Measurements from ENCODE around the gene NLN. TPM values are rescaled to one million over a fixed set of nuclear protein-coding genes. Genes with fewer than 3 reads are reported as not detected.
"Not testable (repeated sequence)": the region's sequence is repeated elsewhere in the genome, so short reads cannot be mapped to it uniquely, and the experiment has no call there.

Gene NLN
- total RNA-seq, 1 donor from 2014 or later = 17.2 TPM

DNA sequence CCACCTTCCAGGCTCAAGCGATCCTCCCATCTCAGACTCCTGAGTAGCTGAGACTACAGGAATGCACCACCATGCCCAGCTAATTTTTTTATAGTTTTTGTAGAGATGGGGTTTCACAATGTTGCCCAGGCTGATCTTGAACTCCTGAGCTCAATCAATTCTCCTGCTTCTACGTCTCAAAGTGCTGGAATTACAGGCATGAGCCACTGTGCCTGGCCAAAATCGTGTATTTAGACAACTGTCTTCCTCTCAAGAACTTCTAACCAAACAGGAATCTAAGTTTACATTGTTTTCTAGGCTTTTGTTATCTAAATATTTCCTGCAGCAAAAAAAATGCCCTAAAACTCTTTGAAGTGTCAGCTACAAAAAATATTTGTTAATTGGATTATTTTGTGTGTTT is 78.8 kb downstream of the NLN start:
- intact Hi-C loops (cut with DNase I) = no loop called here
- DNase-seq (ENCODE audit: low spot score) = no peak

GRCh38 chr5:65801352-65801783 is 79.4 kb downstream of the NLN start:
- DNase-seq (ENCODE audit: low spot score) = no peak
- intact Hi-C loops (cut with DNase I) = no loop called here

DNA sequence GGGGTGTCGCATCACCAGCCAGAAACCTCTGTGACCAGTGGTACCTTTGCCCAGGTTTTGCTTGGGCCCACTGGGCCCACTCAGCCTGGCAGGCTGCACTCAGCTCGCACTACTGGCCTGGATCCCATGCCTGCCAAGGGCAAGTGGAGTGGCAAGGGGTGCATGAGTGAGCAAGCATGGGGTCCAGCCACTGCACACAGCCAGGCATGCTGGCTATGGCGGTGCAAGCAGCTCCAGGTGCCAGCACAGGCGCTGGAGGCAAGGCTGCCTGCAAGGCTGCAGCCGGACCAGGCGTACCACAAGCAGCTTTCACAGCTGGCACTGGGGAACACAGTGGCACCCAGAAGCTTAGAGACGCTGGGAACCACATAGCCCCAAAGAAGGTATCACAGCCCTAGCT is 80.1 kb downstream of the NLN start:
- intact Hi-C loops (cut with DNase I) = no loop called here
- no peak for DNase-seq (ENCODE audit: low spot score)

GRCh38 chr5:65802820-65803219 is 80.8 kb downstream of the NLN start:
- DNase-seq (ENCODE audit: low spot score) = no peak
- intact Hi-C loops (cut with DNase I) = no loop called here

GRCh38 chr5:65803699-65804391 is 81.8 kb downstream of the NLN start:
- DNase-seq (ENCODE audit: low spot score) = no peak
- intact Hi-C loops (cut with DNase I) = no loop called here

- intact Hi-C loops (cut with DNase I) = no loop called here
- DNase-seq (ENCODE audit: low spot score) = no peak
Observed at GRCh38 chr5:65805089-65805488, 83.1 kb downstream of the NLN start.

- intact Hi-C loops (cut with DNase I); DNase-seq (ENCODE audit: low spot score): not testable (repeated sequence)
Observed at GRCh38 chr5:65807494-65807893, 85.5 kb downstream of the NLN start.

DNA sequence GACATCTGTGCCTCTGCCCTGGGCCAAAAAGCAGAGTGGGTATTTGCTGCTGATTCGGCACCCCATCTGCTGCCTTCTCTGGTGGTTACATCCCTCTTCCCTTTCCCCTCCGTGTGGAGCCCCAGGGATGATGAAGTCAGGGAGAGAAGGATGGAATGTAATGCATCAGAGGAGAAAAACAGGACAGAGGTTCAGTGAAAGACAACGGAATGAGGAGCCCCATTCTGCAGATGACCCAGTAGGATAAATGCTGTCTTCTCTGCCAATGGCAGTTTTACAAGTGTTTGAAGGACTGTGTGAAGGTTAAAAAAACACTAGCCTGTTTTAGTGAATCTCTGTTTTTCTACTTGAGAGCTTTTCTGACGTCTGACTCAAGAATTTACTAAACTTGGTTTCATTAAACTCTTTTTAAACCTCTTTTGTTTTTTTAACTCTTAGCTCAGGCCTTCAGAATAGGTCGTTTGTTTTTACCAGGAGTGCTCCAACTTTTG is 86.3 kb downstream of the NLN start:
- intact Hi-C loops (cut with DNase I) = no loop called here
- DNase-seq (ENCODE audit: low spot score) = no peak

DNA sequence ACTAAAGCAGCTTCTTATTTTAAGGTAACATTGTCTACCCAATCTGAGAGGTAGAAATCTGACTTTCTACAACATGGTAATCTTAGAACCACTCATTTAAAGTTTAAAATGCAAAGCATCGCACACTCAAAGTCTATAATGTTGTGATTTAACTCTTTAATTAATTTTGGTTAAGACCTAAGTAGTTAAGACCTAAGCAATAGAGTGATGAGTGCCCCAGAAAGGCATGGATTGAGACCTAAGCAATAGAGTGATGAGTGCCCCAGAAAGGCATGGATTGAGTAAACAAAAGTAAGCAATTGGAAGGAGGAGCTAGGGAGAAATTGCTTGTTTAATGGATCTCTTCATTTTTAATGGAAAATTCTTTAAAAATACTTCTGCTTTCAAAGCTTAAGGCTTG is 86.8 kb downstream of the NLN start:
- DNase-seq (ENCODE audit: low spot score) = no peak
- intact Hi-C loops (cut with DNase I) = no loop called here

DNA sequence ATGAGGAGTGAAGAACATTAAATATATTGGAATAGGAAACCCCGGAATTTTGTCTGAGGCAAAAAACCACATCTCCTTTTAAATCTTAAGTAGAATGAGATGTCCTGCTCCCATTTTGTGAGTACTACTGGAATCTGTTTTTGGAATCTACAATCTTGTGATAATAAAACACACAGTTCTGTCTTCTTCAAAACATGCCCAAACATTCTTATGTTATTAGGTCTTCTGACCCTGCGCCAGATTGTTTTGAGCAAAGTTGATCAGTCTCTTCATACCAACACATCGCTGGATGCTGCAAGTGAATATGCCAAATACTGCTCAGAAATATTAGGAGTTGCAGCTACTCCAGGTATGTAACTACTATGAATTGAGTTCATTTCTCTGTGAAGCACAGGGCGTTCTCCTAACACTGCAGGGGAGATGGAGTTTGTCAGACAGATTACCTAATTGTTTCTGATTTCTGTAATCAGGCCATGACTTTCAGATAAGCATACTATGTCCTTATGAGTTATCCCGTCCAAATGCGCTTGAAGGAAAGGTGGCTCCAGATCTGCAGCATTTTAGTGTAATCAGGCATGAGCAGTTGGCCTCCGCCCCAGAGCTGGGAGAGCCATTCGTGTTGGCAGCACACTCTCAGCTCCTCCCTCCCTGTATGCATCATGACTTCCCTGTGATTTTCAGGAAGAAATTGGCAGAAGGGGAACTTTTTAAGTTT is 88.0 kb downstream of the NLN start:
- DNase-seq (ENCODE audit: low spot score) = no peak
- intact Hi-C loops (cut with DNase I) = no loop called here

DNA sequence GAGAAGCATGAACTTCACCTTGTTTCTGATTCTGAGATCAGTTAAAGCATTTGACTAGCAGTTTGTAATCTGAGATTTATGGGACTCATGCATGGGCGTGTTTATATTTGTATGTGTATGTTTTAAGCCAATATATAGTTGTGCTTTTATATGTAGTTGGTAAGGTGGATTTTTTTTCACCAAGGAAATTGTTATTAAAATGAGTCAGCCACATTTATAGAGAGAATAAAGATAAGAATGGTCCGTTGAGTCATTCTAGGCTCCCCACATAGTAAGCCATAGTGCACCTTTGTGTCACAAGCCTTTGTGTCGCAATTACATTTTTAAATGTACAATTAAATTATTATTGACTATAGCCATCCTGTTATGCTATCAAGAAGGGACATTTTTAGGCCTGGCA is 89.0 kb downstream of the NLN start:
- DNase-seq (ENCODE audit: low spot score) = no peak
- intact Hi-C loops (cut with DNase I) = no loop called here

DNA sequence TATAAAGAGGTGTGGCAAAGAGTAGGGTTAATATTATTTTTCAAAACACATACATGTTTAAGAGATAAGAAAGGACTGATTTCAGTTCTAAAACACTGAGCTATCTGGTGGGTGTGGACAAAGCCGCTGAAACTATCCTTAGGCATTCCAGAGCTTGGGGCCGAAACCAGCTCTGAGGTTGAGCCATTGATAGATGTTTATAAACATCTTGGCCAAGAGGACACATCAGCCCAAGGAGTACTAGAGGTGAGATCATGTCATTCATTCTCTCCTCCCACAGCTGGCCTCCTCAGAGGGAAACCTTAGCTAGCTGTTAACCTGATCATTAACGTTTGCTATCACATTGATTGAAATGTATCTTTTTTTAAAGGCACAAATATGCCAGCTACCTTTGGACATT is 89.9 kb downstream of the NLN start:
- no peak for DNase-seq (ENCODE audit: low spot score)
- intact Hi-C loops (cut with DNase I) = no loop called here

DNA sequence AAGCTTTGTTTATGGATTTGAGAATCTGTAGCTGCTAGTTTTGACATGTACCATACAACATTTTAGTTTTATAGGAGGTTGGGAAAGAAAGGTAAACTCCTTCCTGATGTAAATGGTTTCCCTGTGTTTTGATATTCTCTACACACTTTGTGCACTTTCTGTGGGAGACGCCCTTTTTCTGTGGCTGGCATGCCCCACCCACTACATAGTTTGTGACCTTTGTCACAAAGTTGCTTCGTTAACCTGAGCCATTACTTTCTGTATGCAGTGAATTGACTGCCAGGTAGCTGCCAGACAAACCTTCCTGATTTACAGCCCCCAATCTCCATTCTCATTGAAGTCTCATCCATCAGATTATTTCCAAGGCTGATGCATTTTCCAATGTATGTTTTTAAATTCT is 90.6 kb downstream of the NLN start:
- intact Hi-C loops (cut with DNase I) = no loop called here
- no peak for DNase-seq (ENCODE audit: low spot score)

DNA sequence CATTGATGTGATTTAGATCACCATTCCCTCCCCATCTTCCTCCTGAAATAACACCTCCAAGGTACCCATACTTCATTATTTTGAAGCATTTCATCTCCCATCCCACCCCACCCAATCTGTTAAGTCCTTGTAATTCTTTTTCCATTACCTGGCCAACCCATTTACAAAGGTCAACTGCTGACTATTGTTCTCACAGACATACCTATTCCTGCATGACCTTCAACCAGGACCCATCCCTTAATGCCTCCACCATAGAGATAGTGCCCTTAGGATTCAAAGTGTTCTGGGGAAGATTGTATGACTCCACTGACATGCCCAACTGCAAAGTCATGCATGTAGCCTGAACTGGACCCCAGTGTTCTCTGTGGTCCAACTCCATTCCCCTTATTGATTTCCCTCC is 91.2 kb downstream of the NLN start:
- DNase-seq (ENCODE audit: low spot score) = no peak
- intact Hi-C loops (cut with DNase I) = no loop called here

DNA sequence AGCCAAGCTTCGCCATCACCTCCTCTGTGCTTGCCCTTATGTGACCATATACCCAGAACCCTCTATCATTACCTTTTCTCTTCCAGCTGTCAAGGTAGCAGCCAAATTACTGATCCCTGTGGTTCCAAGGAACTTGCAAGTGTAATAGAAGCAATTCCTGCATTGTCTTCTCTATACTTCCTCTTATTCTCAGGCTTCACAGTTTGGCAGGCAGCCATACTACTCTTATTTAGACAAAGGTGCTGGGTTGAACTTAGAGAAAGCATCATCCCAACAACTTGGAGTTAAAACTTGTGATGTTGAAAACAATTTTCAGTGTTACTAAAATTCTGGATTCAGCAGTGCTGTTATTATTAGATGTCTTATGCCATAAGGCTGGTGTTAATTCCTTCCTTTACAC is 93.2 kb downstream of the NLN start:
- no peak for DNase-seq (ENCODE audit: low spot score)
- intact Hi-C loops (cut with DNase I) = no loop called here

- intact Hi-C loops (cut with DNase I) = no loop called here
Observed at GRCh38 chr5:65816729-65817128, 94.7 kb downstream of the NLN start.

DNA sequence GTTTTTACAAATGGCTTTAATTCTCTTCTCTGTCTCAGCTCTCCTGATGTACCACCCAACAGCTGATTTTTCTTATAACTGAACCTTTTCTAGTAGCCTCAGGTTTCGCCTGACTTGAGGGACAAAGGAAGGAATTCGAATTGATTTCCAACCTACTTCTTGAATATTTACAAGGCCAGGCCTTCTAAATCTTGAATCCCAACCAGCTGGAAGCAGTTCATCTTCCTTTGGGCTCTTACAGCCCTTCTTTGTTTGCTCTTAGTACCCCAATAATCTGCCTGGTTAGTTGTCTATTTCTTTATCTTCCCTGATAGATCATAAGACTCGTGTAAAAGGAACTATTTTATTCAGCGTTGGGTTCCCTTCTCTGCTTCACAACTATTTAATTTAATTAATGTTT is 95.9 kb downstream of the NLN start:
- intact Hi-C loops (cut with DNase I) = no loop called here
- no peak for DNase-seq (ENCODE audit: low spot score)

More at GRCh38 chr5:65816729-65817128, 94.7 kb downstream of the NLN start:
- DNase-seq (ENCODE audit: low spot score) = no peak

GRCh38 chr5:65818592-65818991 is 96.6 kb downstream of the NLN start:
- intact Hi-C loops (cut with DNase I) = no loop called here

DNA sequence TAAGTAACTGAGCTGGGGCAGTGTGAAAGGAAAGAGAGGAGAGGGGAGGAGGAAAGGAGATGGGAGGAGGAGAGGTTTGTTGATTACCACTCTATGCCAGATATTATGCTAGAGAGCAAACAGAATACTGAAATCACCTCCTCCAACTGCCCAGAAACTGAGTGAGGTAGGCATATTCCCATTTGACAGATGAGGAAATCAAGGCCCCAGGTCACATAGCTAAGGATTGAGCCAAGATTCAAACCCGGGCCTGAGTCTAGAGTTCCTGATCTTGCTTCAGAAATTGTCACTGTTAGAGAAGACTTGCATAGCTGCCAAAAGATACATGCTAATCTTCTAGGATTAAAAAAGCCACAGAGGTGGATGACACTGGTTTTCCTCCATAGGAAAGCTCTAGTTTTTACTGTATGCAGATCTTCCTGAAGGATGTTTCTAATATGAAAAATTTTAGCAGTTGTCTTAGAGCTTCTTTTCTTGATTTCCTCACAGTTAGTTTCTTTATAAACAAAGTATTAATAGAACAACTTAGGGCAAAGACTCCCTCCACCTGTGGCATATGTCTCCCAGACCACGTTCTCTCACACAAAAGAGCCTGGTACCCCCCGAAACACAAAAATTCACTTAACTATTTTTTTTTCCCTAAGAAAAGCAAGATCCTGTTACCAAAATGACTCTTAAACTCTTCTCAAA is 97.4 kb downstream of the NLN start:
- no peak for DNase-seq (ENCODE audit: low spot score)
- intact Hi-C loops (cut with DNase I) = no loop called here

More at GRCh38 chr5:65818592-65818991, 96.6 kb downstream of the NLN start:
- DNase-seq (ENCODE audit: low spot score) = no peak

DNA sequence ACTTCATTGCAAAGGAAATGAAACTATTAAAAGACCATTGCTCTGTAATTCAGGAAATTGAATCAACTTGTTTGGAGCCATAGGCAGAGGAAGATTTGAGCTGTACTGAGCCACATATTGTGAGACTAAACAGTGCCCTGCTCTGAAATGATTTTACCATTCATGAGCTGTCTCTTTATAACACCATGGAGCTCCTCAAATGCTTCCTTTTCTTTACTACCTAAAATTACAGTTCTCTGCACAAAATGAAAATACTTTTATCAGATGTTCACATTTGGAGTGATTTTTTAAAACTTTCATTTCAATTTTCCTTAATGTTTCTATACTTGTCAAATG is 97.9 kb downstream of the NLN start:
- no peak for DNase-seq (ENCODE audit: low spot score)
- intact Hi-C loops (cut with DNase I) = no loop called here

DNA sequence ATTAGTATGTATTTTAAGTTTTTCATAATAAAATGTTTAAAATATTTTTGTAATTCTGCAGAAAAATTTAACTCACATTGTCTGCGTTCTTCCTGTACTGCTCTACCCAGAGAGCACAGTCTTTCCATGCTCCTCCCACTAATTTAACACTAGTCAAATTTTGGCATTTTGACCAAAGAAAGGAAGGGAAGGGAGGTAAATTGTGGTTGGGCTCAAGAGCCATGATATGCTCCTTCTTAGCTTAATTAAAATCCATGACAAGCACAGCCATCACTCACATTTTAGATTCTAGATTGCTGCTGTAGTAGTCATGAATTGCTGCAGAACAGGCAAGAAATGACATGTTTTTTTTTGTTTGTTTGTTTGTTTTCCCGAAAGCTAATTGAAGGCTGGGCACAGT is 98.4 kb downstream of the NLN start:
- intact Hi-C loops (cut with DNase I) = no loop called here
- no peak for DNase-seq (ENCODE audit: low spot score)

Data from cardiac septum (tissue), 1 donor.